Cardiac fibroblast (primary cell): ENCODE results near the gene JAKMIP1.

Experiments
- DNase-seq, 2 donors: peaks; one replicate each; pipeline versions ENCODE4 v3.0.0 to v3.0.0-alpha.2; 2010; ENCODE audit warnings: low read depth in 2 of 2
- H3K4me3 ChIP-seq, 2 donors: replicated peaks in 1 of 2; 1 replicate in 1 of 2; 2 replicates in 1 of 2; pipeline ENCODE4 v1.5.1; 2011; ENCODE audit warnings: low read depth in 2 of 2, low read length in 2 of 2, mild to moderate bottlenecking in 2 of 2, moderate library complexity in 1 of 2
- CTCF ChIP-seq: IDR thresholded peaks from one replicate; pipeline ENCODE4 v1.5.1; 2011; ENCODE audit warnings: low read depth, mild to moderate bottlenecking, low read length, inconsistent platforms

JAKMIP1 gene

GRCh38 chr4:6031846-6032245, 168.5 kb downstream of the JAKMIP1 start:
- DNase-seq, result no peak
- H3K4me3 ChIP-seq, result no peak overlapping the region
- no peak for TF ChIP-seq CTCF

- no peak for DNase-seq
- TF ChIP-seq CTCF, result no peak
Observed at GRCh38 chr4:6030679-6031078, 169.7 kb downstream of the JAKMIP1 start.

GRCh38 chr4:6029254-6029653, 171.1 kb downstream of the JAKMIP1 start:
- DNase-seq, result no peak
- no peak for TF ChIP-seq CTCF
- H3K4me3 ChIP-seq, result no peak overlapping the region

More at GRCh38 chr4:6030679-6031078, 169.7 kb downstream of the JAKMIP1 start:
- H3K4me3 ChIP-seq, result no peak overlapping the region

GRCh38 chr4:6028168-6028567, 172.2 kb downstream of the JAKMIP1 start:
- DNase-seq, result no peak
- TF ChIP-seq CTCF, result no peak
- no peak overlapping the region for H3K4me3 ChIP-seq

- H3K4me3 ChIP-seq, result no peak overlapping the region
- no peak for DNase-seq
- no peak for TF ChIP-seq CTCF
Observed at GRCh38 chr4:6027392-6027791, 173.0 kb downstream of the JAKMIP1 start.

GRCh38 chr4:6024313-6024960, 175.9 kb downstream of the JAKMIP1 start:
- H3K4me3 ChIP-seq, result no peak overlapping the region
- no peak for TF ChIP-seq CTCF
- DNase-seq, result no peak

GRCh38 chr4:6023731-6024130, 176.6 kb downstream of the JAKMIP1 start:
- TF ChIP-seq CTCF, result no peak
- DNase-seq, result no peak
- H3K4me3 ChIP-seq, result no peak overlapping the region
